BJ (cell line): ENCODE measurements around the gene KPNB1. TPM values are rescaled to one million over a fixed set of nuclear protein-coding genes. Genes with fewer than 3 reads are reported as not detected.
A peak's percentile ranks its signal among the peaks of the same experiment; 100 is the strongest.
"Not testable (repeated sequence)": the region's sequence is repeated elsewhere in the genome, so short reads cannot be mapped to it uniquely, and the experiment has no call there.

Source experiments
- CTCF ChIA-PET: fragments of 350-600 bp; formaldehyde crosslinking; extraction: SDS; loops from one replicate; lab custom pipeline; 2021; ENCODE audit warnings: antibody characterized with exemption, inconsistent platforms; lab: Yijun Ruan, JAX
- POLR2A ChIA-PET: fragments of 300-600 bp; sonication (Branson Sonifier 250); formaldehyde crosslinking; extraction: SDS; loops from one replicate; lab custom pipeline; 2021; ENCODE audit warnings: antibody characterized with exemption; lab: Charles Lee
- DNase-seq: peaks from one replicate; pipeline ENCODE4 v3.0.0-alpha.2; 2011; ENCODE audit warnings: low read depth
- H3K27me3 ChIP-seq: 2 replicates; pipeline ENCODE4 v1.6.0; 2011; ENCODE audit warnings: low read length; ENCODE audit not compliant: control insufficient read depth, insufficient read depth
- H3K36me3 ChIP-seq: 2 replicates; pipeline ENCODE4 v1.5.1; 2011; ENCODE audit warnings: low read length; ENCODE audit not compliant: control insufficient read depth, insufficient read depth
- H3K4me3 ChIP-seq: 2 replicates; pipeline ENCODE4 v1.5.1; 2011; ENCODE audit warnings: low read depth, mild to moderate bottlenecking, control low read depth, low read length
- CTCF ChIP-seq: IDR thresholded peaks from 2 replicates; pipeline ENCODE4 v1.5.1; 2011; ENCODE audit warnings: low read depth, mild to moderate bottlenecking, control low read depth, inconsistent platforms, low read length, moderate library complexity; ENCODE audit not compliant: insufficient read depth
- polyA plus RNA-seq: library from polyadenylated mRNA; depleted of rRNA; stranded (reverse); fragments of >200 nt; gene quantifications from 2 replicates; pipeline ENCODE4 v1.2.3, GENCODE V29; 2011

The KPNB1 gene
- polyA plus RNA-seq, 1 experiment = 171 TPM

DNA sequence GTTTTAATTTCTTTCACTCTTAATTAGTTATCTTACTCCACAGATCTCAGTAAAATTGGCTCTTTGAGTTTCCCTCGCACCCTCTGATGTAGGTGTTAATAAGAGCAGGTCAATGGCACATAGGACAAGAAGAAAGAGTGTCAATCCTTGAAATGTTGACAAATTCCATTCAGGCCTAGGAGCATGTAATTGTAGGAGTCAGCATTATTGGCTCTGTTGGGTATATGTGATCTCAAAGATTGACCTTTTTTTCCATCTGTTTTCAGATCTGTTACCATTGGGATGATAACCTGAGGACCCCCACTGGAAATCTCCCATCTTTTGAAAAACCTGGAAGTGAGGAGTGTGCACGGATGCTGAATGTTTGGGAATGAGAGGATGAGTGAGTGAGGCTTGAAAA is 32.4 kb downstream of the KPNB1 start:
- ChIA-PET POLR2A (no interaction called here), CTCF (interaction anchor here (0.9 to 1.7 kb wide), 2 partner anchors 16 to 55 kb away, joined by 3 to 4 read pairs; no protein-coding TSS in a partner anchor)
- Histone ChIP-seq H3K4me3 (no peak overlapping the region), H3K36me3 (peaks cover 27% of the 10 kb centered on the region), H3K27me3 (no peaks in the 10 kb centered on the region)
- TF ChIP-seq CTCF = no peak
- no peak for DNase-seq

DNA sequence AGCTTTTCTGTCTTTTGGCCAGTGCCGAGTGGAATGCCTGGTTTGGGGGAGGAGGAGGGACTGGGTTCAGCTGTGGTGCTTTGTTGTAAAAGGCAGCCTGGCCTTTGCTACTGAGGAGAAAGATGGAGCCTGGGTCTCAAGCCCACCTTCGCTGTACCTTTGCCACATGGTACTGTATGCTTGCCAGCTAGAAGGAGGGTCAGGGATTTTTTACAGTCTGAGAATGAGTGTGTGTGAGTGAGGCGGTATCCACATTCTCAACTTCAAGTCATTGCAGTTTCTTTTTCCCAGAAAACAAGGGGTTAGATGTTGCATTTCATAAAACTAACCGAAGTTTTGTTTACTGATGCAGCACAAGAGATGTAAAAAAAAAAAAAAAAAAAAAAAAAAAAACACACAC is 33.0 kb downstream of the KPNB1 start:
- POLR2A ChIA-PET, H3K4me3 ChIP-seq, H3K27me3 ChIP-seq, DNase-seq: not testable (repeated sequence)
- H3K36me3 ChIP-seq = peaks cover 25% of the 10 kb centered on the region
- CTCF ChIA-PET = interaction anchor here (0.6 to 1.7 kb wide), 3 partner anchors 11 to 56 kb away, joined by 3 to 4 read pairs (median 4); partner anchors contain the start of gene TBKBP1

- TF ChIP-seq CTCF = no peak
- Histone ChIP-seq H3K27me3 (no peaks in the 10 kb centered on the region), H3K4me3 (no peak overlapping the region), H3K36me3 (peaks cover 20% of the 10 kb centered on the region)
- no peak for DNase-seq
- ChIA-PET POLR2A (no interaction called here), CTCF (interaction anchor here (0.9 kb wide), 2 partner anchors 18 to 34 kb away, joined by 3 read pairs; no protein-coding TSS in a partner anchor)
Measured at GRCh38 chr17:47684025-47684424, 34.3 kb downstream of the KPNB1 start.

DNA sequence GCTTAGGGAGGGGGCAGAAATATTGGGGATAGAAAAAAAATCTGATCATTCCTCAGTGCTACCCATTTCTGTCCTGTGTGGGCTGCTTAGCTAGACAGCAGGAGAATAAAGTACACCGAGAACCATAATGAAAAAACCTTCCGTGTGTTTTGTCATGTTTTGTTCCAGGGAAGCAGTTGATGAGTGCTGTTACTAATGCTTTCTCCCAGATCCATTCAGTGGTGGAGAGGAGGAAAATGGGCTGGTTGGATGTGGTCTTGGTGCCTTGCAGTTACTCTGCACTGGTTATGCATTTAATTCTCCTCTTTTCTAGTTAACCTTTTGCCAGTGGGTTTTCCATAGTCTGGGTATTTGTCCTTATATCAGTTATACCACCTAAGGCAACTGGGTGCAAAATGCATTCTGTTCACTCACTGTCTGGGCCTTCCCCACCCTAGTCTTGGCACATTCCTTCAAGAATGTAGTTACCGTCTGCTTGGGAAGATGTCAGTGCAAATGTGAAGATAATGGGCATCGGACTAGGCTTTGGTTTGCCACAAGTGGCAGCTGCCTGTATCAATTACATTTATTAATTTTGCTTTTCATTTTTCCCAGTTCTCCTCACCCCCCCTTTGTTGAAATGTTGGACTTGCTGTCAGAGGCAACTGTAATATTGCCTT is 34.9 kb downstream of the KPNB1 start:
- Histone ChIP-seq H3K27me3 (no peaks in the 10 kb centered on the region), H3K4me3 (no peak overlapping the region), H3K36me3 (peaks cover 18% of the 10 kb centered on the region)
- no peak for TF ChIP-seq CTCF
- no peak for DNase-seq
- CTCF ChIA-PET = interaction anchor here (0.9 kb wide), 2 partner anchors 19 to 34 kb away, joined by 3 read pairs; no protein-coding TSS in a partner anchor
- POLR2A ChIA-PET = no interaction called here

DNA sequence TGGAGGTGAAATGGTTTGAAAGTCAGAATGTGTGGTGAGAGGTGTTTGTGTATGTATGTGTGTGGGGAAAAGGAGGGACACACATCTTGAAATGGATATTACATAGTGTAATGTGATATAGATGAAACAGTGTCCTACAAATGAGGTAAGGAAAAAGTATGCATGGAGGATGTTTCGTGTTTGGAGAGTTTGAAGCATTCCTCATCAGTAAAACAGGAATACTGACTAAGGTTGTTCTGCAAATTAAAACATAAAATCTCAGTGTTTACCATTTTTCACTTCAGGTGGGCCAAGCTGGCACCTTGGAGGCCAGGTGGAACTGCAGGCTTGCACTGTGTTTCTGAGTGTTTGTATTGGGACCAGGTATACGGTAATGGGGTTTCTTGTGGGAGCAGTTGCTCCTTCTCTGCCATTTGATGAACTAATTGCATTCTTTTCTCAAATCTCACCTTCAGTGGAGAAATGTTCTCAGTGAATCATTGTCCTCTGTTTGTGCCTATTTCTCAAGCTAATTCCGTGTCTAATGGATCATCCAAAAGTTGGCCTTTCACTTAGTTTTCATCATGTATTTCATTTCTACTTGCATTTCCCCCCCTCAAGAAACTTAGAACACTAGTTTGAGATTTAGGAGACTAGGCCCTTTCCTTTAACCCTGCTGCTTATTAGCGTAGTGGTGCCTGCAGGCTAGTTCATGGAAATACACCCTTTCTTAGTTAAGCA is 36.0 kb downstream of the KPNB1 start:
- POLR2A ChIA-PET = interaction anchor here (0.7 kb wide), 1 partner anchor 375 kb away, joined by 4 read pairs; no protein-coding TSS in a partner anchor
- CTCF ChIA-PET = interaction anchor here (1.0 to 1.1 kb wide), 2 partner anchors 10 to 33 kb away, joined by 4 to 5 read pairs; no protein-coding TSS in a partner anchor
- no peak for DNase-seq
- TF ChIP-seq CTCF = peak; percentile 5; the same call in 1 of the 2 replicates
- no peaks in the 10 kb centered on the region for H3K27me3 ChIP-seq
- H3K36me3 ChIP-seq = peaks cover 11% of the 10 kb centered on the region
- no peak overlapping the region for H3K4me3 ChIP-seq
